ENCODE data around the gene FBLN2. TPM values are rescaled to one million over a fixed set of nuclear protein-coding genes. Genes with fewer than 3 reads are reported as not detected.

Gene FBLN2
- total and polyA plus RNA-seq, 2 of the 4 experiments (the other 2 are of a cell fraction) = 11.8 to 60.8 TPM

- H3K4me1 ChIP-seq (ENCODE audit: control insufficient read depth, insufficient read depth, low read length) = peaks cover 10% of the 10 kb centered on the region
- H2BK120ac ChIP-seq (ENCODE audit: low read depth, low read length) = no peak overlapping the region
- ATAC-seq (ENCODE audit: low read depth) (no peak), DNase-seq (peak; percentile 13)
- no peak overlapping the region for H3K4me3 ChIP-seq (ENCODE audit: insufficient read depth, low read depth, low read length)
- no peaks in the 10 kb centered on the region for H3K36me3 ChIP-seq (ENCODE audit: control insufficient read depth, insufficient read depth, low read length)
- H2BK20ac ChIP-seq (ENCODE audit: low read depth, low read length) = no peak overlapping the region
- H3K56ac ChIP-seq (ENCODE audit: extremely low read depth, insufficient read depth, low read length) = no peak overlapping the region
- in situ Hi-C loops (cut with MboI; ENCODE audit: low sequenced_read_pairs) = no loop called here
- dilution Hi-C loops (cut with HindIII; ENCODE audit: low sequenced_read_pairs, unreplicated experiment) = no loop called here
- no peak overlapping the region for H4K8ac ChIP-seq (ENCODE audit: low read depth in 2 of 2, low read length in 2 of 2)
- intact Hi-C loops (cut with micrococcal nuclease) = no loop called here
- no peak overlapping the region for H4K5ac ChIP-seq (ENCODE audit: low read depth, low read length)
- H3K14ac ChIP-seq (replicated peaks; ENCODE audit: low read depth, low read length) = no peak overlapping the region
- no peaks in the 10 kb centered on the region for H4K20me1 ChIP-seq (ENCODE audit: insufficient read depth, low read length)
- H4K91ac ChIP-seq (ENCODE audit: insufficient read depth, low read depth, low read length) = no peak overlapping the region
- no TSS peak for BruUV-seq (replicated peaks)
- no peak overlapping the region for H3K23ac ChIP-seq (ENCODE audit: low read depth, low read length)
- peaks cover 9% of the 10 kb centered on the region; the same call in 1 of the 2 replicates for H3K9me1 ChIP-seq (ENCODE audit: insufficient read depth, low read length)
- H3K18ac ChIP-seq (ENCODE audit: low read depth, low read length) = no peak overlapping the region
- 89% methylated on average over 13 of the region's 23 CpGs; no CpG with 5 or more reads in 1 of the 2 experiments for WGBS, 2 experiments (ENCODE audit: extremely low coverage in 2 of 2, insufficient read length in 1 of 2)
- ChIA-PET CTCF (interaction anchor here (1.6 kb wide), 1 partner anchor 144 kb away, joined by 4 read pairs; no protein-coding TSS in a partner anchor), POLR2A (ENCODE audit: unreplicated experiment) (no interaction called here)
- H2BK5ac ChIP-seq (ENCODE audit: low read depth, low read length, poor library complexity, severe bottlenecking) = no peak overlapping the region
- H3K27me3 ChIP-seq (ENCODE audit: control insufficient read depth, insufficient read depth, low read length) = no peaks in the 10 kb centered on the region
- no peaks in the 10 kb centered on the region for H3K9me3 ChIP-seq (ENCODE audit: control insufficient read depth, insufficient read depth, low read length)
- H2BK15ac ChIP-seq (ENCODE audit: low read depth, low read length) = no peak overlapping the region
- no peak overlapping the region for H2AK5ac ChIP-seq (ENCODE audit: low read depth, low read length)
- peak overlapping the region; percentile 52 for H2AFZ ChIP-seq (replicated peaks; ENCODE audit: low read length, poor library complexity)
- H2AK9ac ChIP-seq (replicated peaks; ENCODE audit: low read depth, low read length, poor library complexity) = peak overlapping the region; percentile 9
- H3K4ac ChIP-seq (ENCODE audit: low read depth, low read length) = no peak overlapping the region
- no peak overlapping the region for H3K27ac ChIP-seq (ENCODE audit: insufficient read depth, low read length)
- H3K9ac ChIP-seq (ENCODE audit: low read depth, low read length) = no peak overlapping the region
- TF ChIP-seq RFX5 (IDR thresholded peaks at IDR 0.05; ENCODE audit: low read depth, low read length) = no peak
- TF ChIP-seq USF2 (IDR thresholded peaks at IDR 0.05; ENCODE audit: low read depth, low read length) = peak; percentile 29; the same call in 1 of the 2 replicates
- no peak for TF ChIP-seq BHLHE40 (IDR thresholded peaks at IDR 0.05; ENCODE audit: low read depth, low read length)
- no peak for TF ChIP-seq NFE2L2 (IDR thresholded peaks at IDR 0.05; ENCODE audit: low read depth, low read length)
- TF ChIP-seq CHD1 (IDR thresholded peaks at IDR 0.05; ENCODE audit: low read depth, low read length) = no peak
- no peak overlapping the region for H3K4me2 ChIP-seq (ENCODE audit: low read depth, low read length)
- no peaks in the 10 kb centered on the region for H3K79me1 ChIP-seq (ENCODE audit: low read depth in 1 of 2, low read length in 2 of 2)
Measured at GRCh38 chr3:13504161-13504831, 44.6 kb upstream of the FBLN2 start.

Data from IMR-90 (cell line).